Spinal cord (tissue), 10 donors: Measurements from ENCODE around the gene DKKL1. TPM values are rescaled to one million over a fixed set of nuclear protein-coding genes. Genes with fewer than 3 reads are reported as not detected.
"Not testable (repeated sequence)": the region's sequence is repeated elsewhere in the genome, so short reads cannot be mapped to it uniquely, and the experiment has no call there.

ENCODE experiments used
- DNase-seq, 6 donors: peaks; one replicate each; pipeline versions ENCODE4 v3.0.0 to v3.0.0-alpha.2; 2013 to 2015; ENCODE audit warnings: low spot score in 6 of 6, low read depth in 4 of 6
- H3K27ac ChIP-seq: one replicate; pipeline ENCODE4 v1.5.1; 2013; ENCODE audit warnings: low read depth, low read length, control low read depth
- H3K27me3 ChIP-seq: one replicate; pipeline ENCODE4 v1.6.1; 2013; ENCODE audit warnings: low read length; ENCODE audit not compliant: control insufficient read depth, insufficient read depth
- H3K36me3 ChIP-seq: one replicate; pipeline ENCODE4 v1.6.1; 2013; ENCODE audit warnings: low read length; ENCODE audit not compliant: control insufficient read depth, insufficient read depth
- H3K4me1 ChIP-seq: one replicate; pipeline ENCODE4 v1.6.1; 2013; ENCODE audit warnings: low read length; ENCODE audit not compliant: control insufficient read depth, insufficient read depth
- H3K4me3 ChIP-seq: one replicate; pipeline ENCODE4 v1.5.1; 2013; ENCODE audit warnings: low read depth, low read length, control low read depth
- H3K9me3 ChIP-seq: one replicate; pipeline ENCODE4 v1.6.1; 2013; ENCODE audit warnings: low read length; ENCODE audit not compliant: control insufficient read depth, insufficient read depth
- WGBS: methylation state at CpG from one replicate; pipeline ENCODE4 v1.1.5; 2013; ENCODE audit warnings: missing lambda C conversion rate; ENCODE audit not compliant: insufficient coverage; 5-methylcytosine and 5-hydroxymethylcytosine counted together
- polyA plus RNA-seq, 2 donors: library from polyadenylated mRNA; unstranded; fragments of 120-200 nt; gene quantifications; one replicate each; pipeline ENCODE4 v1.2.1, GENCODE V29; 2013; ENCODE audit not compliant: insufficient read length in 2 of 2
- total RNA-seq, 2 donors: library from RNA; depleted of rRNA in 1 of 2; stranded (reverse); fragments of 120-200 nt in 1 of 2; fragments of >200 nt in 1 of 2; gene quantifications; one replicate each; pipeline versions ENCODE4 v1.2.3 to v1.2.4, GENCODE V29; 2013 to 2014
- donor health status: healthy.

The DKKL1 gene
- total and polyA plus RNA-seq, 4 donors: 0.69 to 3.4 (median 2.9) TPM

GRCh38 chr19:49361438-49362047, 2.1 kb upstream of the DKKL1 start:
- peak overlapping the region; percentile 97 for H3K27ac ChIP-seq
- H3K4me3 ChIP-seq: peak overlapping the region; percentile 91
- peak in 4 of 6 donors; percentile 38 to 91 (median 61) for DNase-seq
- H3K27me3 ChIP-seq: peaks cover 31% of the 10 kb centered on the region
- no peaks in the 10 kb centered on the region for H3K9me3 ChIP-seq
- H3K4me1 ChIP-seq: peaks cover 35% of the 10 kb centered on the region
- H3K36me3 ChIP-seq: peaks cover 27% of the 10 kb centered on the region
- WGBS: 6% methylated on average over 26 of the region's 27 CpGs

GRCh38 chr19:49362048-49362928, 1.4 kb upstream of the DKKL1 start, which contains the start of gene TEAD2:
TSS of gene TEAD2 (minus strand) at chr19:49362416. CDS start at chr19:49360075, 2,341 bp downstream.
- WGBS: under 1% methylated on average over 44 of the region's 52 CpGs
- Histone ChIP-seq H3K9me3 (no peaks in the 10 kb centered on the region), H3K27ac (peak within 1 kb of the TSS; percentile 97), H3K4me1 (peaks cover 33% of the 10 kb centered on the region), H3K36me3 (peaks cover 20% of the 10 kb centered on the region), H3K27me3 (peaks cover 31% of the 10 kb centered on the region), H3K4me3 (peak within 1 kb of the TSS; percentile 91)
- DNase-seq: peak in 3 of 6 donors; percentile 28 to 84 (median 58)

GRCh38 chr19:49362929-49363267, 779 bp upstream of the DKKL1 start:
- peaks cover 33% of the 10 kb centered on the region for H3K4me1 ChIP-seq
- peak overlapping the region; percentile 97 for H3K27ac ChIP-seq
- DNase-seq: peak in 2 of 6 donors; percentile 12 to 74
- H3K4me3 ChIP-seq: peak overlapping the region; percentile 91
- peaks cover 15% of the 10 kb centered on the region for H3K36me3 ChIP-seq
- H3K9me3 ChIP-seq: no peaks in the 10 kb centered on the region
- peaks cover 31% of the 10 kb centered on the region for H3K27me3 ChIP-seq
- WGBS: 0% methylated on average over 14 of the region's 14 CpGs

GRCh38 chr19:49364083-49364737, 533 bp downstream of the DKKL1 start:
- Histone ChIP-seq H3K9me3 (peaks cover 2% of the 10 kb centered on the region), H3K36me3 (peaks cover 8% of the 10 kb centered on the region), H3K4me3 (peak overlapping the region; percentile 91), H3K27me3 (peaks cover 31% of the 10 kb centered on the region), H3K27ac (peak overlapping the region; percentile 97), H3K4me1 (peaks cover 33% of the 10 kb centered on the region)
- 66% methylated on average over 19 of the region's 27 CpGs for WGBS
- DNase-seq: no peak

- Histone ChIP-seq H3K4me3 (no peak overlapping the region), H3K36me3 (no peaks in the 10 kb centered on the region), H3K4me1 (peaks cover 30% of the 10 kb centered on the region), H3K27me3 (peaks cover 31% of the 10 kb centered on the region), H3K9me3 (peaks cover 5% of the 10 kb centered on the region), H3K27ac (no peak overlapping the region)
- DNase-seq: no peak
Measured at GRCh38 chr19:49366110-49366509, 2.4 kb downstream of the DKKL1 start.

GRCh38 chr19:49368711-49369358, 5.2 kb downstream of the DKKL1 start:
- Histone ChIP-seq H3K9me3 (peaks cover 5% of the 10 kb centered on the region), H3K4me1 (peaks cover 9% of the 10 kb centered on the region), H3K4me3 (no peak overlapping the region), H3K36me3 (no peaks in the 10 kb centered on the region), H3K27ac (no peak overlapping the region), H3K27me3 (peaks cover 12% of the 10 kb centered on the region)
- no peak for DNase-seq
- no CpG with 5 or more reads among the region's 5 CpGs for WGBS

- Histone ChIP-seq H3K9me3 (peaks cover 5% of the 10 kb centered on the region), H3K4me1 (no peaks in the 10 kb centered on the region), H3K27me3 (no peaks in the 10 kb centered on the region), H3K36me3 (no peaks in the 10 kb centered on the region), H3K27ac (no peak overlapping the region), H3K4me3 (no peak overlapping the region)
- DNase-seq: no peak
- WGBS: no CpG with 5 or more reads among the region's 3 CpGs
Measured at GRCh38 chr19:49371184-49371583, 7.5 kb downstream of the DKKL1 start.

- not testable (repeated sequence) for H3K36me3 ChIP-seq, H3K4me1 ChIP-seq, DNase-seq, H3K9me3 ChIP-seq, H3K27ac ChIP-seq, H3K4me3 ChIP-seq, H3K27me3 ChIP-seq
- WGBS: 90% methylated on average over 2 of the region's 3 CpGs
Measured at GRCh38 chr19:49373174-49373573, 9.5 kb downstream of the DKKL1 start.

GRCh38 chr19:49374665-49375434, 11.2 kb downstream of the DKKL1 start:
- H3K4me3 ChIP-seq: no peak overlapping the region
- H3K27me3 ChIP-seq: no peaks in the 10 kb centered on the region
- peaks cover 2% of the 10 kb centered on the region for H3K9me3 ChIP-seq
- no peaks in the 10 kb centered on the region for H3K36me3 ChIP-seq
- no peak for DNase-seq
- WGBS: 87% methylated on average over 15 of the region's 16 CpGs
- no peaks in the 10 kb centered on the region for H3K4me1 ChIP-seq
- no peak overlapping the region for H3K27ac ChIP-seq
